Measurements from ENCODE around the gene CYBA.

DNA sequence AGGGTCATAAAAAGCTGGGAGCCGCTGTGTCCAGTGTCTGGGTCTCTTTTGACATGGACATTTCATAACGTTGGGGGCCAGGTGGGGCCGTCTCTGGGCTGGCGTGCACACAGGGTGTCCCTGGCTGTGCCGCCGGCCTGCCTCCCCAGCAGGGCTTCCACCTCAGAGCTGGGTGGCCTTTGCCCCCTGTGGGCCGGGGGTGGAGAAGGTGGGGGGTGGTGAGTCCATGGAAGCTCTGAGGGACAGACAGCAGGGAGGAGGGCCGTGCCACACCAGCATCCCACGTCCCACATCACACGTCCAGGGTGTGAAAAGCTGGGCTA, 36.4 kb upstream of the CYBA start:
- TF ChIP-seq, protein P1, sequence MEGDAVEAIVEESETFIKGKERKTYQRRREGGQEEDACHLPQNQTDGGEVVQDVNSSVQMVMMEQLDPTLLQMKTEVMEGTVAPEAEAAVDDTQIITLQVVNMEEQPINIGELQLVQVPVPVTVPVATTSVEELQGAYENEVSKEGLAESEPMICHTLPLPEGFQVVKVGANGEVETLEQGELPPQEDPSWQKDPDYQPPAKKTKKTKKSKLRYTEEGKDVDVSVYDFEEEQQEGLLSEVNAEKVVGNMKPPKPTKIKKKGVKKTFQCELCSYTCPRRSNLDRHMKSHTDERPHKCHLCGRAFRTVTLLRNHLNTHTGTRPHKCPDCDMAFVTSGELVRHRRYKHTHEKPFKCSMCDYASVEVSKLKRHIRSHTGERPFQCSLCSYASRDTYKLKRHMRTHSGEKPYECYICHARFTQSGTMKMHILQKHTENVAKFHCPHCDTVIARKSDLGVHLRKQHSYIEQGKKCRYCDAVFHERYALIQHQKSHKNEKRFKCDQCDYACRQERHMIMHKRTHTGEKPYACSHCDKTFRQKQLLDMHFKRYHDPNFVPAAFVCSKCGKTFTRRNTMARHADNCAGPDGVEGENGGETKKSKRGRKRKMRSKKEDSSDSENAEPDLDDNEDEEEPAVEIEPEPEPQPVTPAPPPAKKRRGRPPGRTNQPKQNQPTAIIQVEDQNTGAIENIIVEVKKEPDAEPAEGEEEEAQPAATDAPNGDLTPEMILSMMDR (conservative IDR thresholded peaks at IDR 0.05 in 1 of 2, IDR thresholded peaks at IDR 0.05 in 1 of 2; ENCODE audit: extremely low read depth in 1 of 2, insufficient read depth in 1 of 2, low read depth in 1 of 2, low read length in 2 of 2) = no peak
- TF ChIP-seq EZH2 (IDR thresholded peaks at IDR 0.05; ENCODE audit: borderline replicate concordance, low read length) = no peak

All from mammary epithelial cell (primary cell).